ENCODE data around the gene EPS8L3.

DNA sequence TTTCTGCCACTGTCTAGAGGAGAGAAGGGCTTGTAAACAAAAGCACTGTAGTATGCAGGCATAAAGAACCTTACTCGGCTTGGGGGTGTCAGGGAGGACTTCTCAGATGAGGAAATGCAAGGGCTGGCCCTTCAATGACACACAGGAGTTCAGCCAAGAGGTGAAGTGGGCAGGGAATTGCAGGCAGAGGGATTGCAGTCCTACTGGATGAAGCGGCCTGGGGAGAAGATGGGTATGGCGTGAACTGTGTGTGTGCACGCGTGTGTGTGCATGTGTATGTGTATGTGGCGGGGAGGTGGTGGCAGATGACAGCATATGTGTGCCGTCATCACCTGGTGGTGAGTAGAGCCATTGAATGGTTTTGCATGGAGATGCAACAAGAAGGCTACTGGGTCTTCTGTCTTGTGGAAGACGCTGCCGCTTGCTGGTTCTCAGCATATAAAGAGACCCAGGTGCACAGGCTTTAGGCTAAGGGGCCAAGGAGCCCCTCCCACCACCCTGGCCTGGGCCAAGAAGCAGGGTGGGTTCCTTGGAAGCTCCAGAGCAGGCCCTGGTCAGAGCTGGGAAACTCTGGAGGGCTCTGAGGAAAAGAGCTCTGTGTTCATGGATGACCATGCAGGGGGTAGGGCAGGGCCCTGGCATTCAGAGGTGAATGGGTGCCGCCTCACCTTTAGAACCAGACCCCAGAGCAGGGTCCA is 4.1 kb upstream of the EPS8L3 start:
- TF ChIP-seq, protein P1, sequence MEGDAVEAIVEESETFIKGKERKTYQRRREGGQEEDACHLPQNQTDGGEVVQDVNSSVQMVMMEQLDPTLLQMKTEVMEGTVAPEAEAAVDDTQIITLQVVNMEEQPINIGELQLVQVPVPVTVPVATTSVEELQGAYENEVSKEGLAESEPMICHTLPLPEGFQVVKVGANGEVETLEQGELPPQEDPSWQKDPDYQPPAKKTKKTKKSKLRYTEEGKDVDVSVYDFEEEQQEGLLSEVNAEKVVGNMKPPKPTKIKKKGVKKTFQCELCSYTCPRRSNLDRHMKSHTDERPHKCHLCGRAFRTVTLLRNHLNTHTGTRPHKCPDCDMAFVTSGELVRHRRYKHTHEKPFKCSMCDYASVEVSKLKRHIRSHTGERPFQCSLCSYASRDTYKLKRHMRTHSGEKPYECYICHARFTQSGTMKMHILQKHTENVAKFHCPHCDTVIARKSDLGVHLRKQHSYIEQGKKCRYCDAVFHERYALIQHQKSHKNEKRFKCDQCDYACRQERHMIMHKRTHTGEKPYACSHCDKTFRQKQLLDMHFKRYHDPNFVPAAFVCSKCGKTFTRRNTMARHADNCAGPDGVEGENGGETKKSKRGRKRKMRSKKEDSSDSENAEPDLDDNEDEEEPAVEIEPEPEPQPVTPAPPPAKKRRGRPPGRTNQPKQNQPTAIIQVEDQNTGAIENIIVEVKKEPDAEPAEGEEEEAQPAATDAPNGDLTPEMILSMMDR (IDR thresholded peaks at IDR 0.05; ENCODE audit: insufficient read depth, low read length, poor library complexity, severe bottlenecking): no peak
- no peak for TF ChIP-seq EZH2phosphoT487 (conservative IDR thresholded peaks at IDR 0.05; ENCODE audit: low read length)

Measured in SU-DHL-6 (cell line).